ENCODE measurements around the gene TARP.

Gene TARP

DNA sequence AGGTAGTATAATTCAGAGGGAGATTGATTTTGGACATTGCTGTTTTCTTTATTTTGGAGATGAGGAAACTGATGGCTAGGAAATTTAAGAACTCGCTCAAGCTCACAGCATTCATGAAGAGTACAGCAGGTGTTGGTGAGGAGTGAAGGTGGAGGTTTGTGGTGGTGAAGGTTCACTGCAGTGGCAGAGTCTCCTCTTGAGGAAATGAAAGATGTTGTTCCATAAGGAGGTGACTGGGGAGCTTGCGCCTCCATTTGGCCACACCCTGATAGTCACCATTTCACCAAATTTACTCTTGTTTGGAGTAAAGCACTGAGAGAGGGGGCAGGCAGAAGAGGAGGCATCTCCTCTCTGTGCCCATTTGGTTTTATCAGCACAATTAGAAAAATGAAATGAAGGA lies 46.4 kb upstream of the TARP start:
- TF ChIP-seq EZH2 (IDR thresholded peaks at IDR 0.05; ENCODE audit: borderline replicate concordance, insufficient read depth, low read length, poor library complexity, severe bottlenecking) (no peak), POLR2AphosphoS5 (IDR thresholded peaks at IDR 0.05) (no peak), SMC3 (conservative IDR thresholded peaks at IDR 0.05; ENCODE audit: poor library complexity) (no peak), RAD21 (conservative IDR thresholded peaks at IDR 0.05) (no peak), EP300 (conservative IDR thresholded peaks at IDR 0.05; ENCODE audit: poor library complexity, severe bottlenecking) (no peak), TAF1 (IDR thresholded peaks at IDR 0.05; ENCODE audit: low read depth) (no peak), MXI1 (conservative IDR thresholded peaks at IDR 0.05; ENCODE audit: poor library complexity, severe bottlenecking) (no peak)
- TF ChIP-seq, protein P1, sequence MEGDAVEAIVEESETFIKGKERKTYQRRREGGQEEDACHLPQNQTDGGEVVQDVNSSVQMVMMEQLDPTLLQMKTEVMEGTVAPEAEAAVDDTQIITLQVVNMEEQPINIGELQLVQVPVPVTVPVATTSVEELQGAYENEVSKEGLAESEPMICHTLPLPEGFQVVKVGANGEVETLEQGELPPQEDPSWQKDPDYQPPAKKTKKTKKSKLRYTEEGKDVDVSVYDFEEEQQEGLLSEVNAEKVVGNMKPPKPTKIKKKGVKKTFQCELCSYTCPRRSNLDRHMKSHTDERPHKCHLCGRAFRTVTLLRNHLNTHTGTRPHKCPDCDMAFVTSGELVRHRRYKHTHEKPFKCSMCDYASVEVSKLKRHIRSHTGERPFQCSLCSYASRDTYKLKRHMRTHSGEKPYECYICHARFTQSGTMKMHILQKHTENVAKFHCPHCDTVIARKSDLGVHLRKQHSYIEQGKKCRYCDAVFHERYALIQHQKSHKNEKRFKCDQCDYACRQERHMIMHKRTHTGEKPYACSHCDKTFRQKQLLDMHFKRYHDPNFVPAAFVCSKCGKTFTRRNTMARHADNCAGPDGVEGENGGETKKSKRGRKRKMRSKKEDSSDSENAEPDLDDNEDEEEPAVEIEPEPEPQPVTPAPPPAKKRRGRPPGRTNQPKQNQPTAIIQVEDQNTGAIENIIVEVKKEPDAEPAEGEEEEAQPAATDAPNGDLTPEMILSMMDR (IDR thresholded peaks at IDR 0.05; ENCODE audit: poor library complexity, severe bottlenecking) = no peak
- TF ChIP-seq, protein P2, sequence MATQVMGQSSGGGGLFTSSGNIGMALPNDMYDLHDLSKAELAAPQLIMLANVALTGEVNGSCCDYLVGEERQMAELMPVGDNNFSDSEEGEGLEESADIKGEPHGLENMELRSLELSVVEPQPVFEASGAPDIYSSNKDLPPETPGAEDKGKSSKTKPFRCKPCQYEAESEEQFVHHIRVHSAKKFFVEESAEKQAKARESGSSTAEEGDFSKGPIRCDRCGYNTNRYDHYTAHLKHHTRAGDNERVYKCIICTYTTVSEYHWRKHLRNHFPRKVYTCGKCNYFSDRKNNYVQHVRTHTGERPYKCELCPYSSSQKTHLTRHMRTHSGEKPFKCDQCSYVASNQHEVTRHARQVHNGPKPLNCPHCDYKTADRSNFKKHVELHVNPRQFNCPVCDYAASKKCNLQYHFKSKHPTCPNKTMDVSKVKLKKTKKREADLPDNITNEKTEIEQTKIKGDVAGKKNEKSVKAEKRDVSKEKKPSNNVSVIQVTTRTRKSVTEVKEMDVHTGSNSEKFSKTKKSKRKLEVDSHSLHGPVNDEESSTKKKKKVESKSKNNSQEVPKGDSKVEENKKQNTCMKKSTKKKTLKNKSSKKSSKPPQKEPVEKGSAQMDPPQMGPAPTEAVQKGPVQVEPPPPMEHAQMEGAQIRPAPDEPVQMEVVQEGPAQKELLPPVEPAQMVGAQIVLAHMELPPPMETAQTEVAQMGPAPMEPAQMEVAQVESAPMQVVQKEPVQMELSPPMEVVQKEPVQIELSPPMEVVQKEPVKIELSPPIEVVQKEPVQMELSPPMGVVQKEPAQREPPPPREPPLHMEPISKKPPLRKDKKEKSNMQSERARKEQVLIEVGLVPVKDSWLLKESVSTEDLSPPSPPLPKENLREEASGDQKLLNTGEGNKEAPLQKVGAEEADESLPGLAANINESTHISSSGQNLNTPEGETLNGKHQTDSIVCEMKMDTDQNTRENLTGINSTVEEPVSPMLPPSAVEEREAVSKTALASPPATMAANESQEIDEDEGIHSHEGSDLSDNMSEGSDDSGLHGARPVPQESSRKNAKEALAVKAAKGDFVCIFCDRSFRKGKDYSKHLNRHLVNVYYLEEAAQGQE (IDR thresholded peaks at IDR 0.05; ENCODE audit: borderline replicate concordance) = no peak
- H3K9ac ChIP-seq (ENCODE audit: low read length) = no peak overlapping the region
- H3K36me3 ChIP-seq (ENCODE audit: insufficient read depth, low read length) = no peaks in the 10 kb centered on the region
- no peak overlapping the region for H2AFZ ChIP-seq (ENCODE audit: low read depth, low read length)
- H3K27ac ChIP-seq (ENCODE audit: low read length) = no peak overlapping the region
- no peaks in the 10 kb centered on the region for H3F3A ChIP-seq (ENCODE audit: insufficient read depth, low read length, poor library complexity, severe bottlenecking)
- H3K79me2 ChIP-seq (replicated peaks; ENCODE audit: insufficient read depth, low read length) = no peaks in the 10 kb centered on the region
- H3K27me3 ChIP-seq (ENCODE audit: insufficient read depth, low read depth, low read length) = no peaks in the 10 kb centered on the region
- H3K4me3 ChIP-seq (ENCODE audit: low read length) = no peak overlapping the region
- no peaks in the 10 kb centered on the region for H3K9me2 ChIP-seq (ENCODE audit: insufficient read depth, low read length)
- H3K4me2 ChIP-seq (ENCODE audit: low read length) = no peak overlapping the region
- H3K9me3 ChIP-seq (ENCODE audit: low read length) = no peaks in the 10 kb centered on the region
- no peaks in the 10 kb centered on the region for H4K20me1 ChIP-seq (ENCODE audit: insufficient read depth)

DNA sequence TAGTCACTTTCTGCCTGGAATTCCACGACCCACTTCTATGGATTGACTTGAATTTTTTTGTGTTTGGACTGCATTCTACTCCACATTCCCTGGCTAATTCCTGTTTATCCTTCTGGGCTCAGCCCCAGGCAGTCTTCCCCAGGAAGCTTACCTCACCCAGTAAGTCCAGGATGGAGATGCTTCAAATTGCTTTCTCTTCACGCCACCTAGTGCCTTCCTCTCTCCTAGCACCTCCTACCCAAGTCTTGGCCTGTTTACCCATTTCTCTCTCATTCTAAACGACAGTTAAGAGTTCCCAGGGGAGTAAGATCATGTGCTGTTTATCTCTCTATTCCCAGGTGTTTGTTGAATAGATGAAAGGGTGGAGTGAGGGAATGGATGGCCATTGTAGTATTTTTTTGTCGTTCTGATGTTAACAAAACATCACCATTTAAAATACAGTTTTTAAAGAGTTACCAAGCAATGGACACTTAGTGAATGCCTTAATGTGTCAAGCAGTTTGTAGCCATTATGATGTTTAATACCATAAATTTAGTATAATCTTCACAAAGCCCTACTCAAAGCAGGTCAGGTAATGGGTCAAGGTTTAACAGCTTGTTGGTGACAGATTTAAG lies 45.5 kb upstream of the TARP start:
- no peaks in the 10 kb centered on the region for H3K27me3 ChIP-seq (ENCODE audit: insufficient read depth, low read depth, low read length)
- H3K9me3 ChIP-seq (ENCODE audit: low read length) = no peaks in the 10 kb centered on the region
- no peaks in the 10 kb centered on the region for H3F3A ChIP-seq (ENCODE audit: insufficient read depth, low read length, poor library complexity, severe bottlenecking)
- H3K9me2 ChIP-seq (ENCODE audit: insufficient read depth, low read length) = no peaks in the 10 kb centered on the region
- H2AFZ ChIP-seq (ENCODE audit: low read depth, low read length) = no peak overlapping the region
- TF ChIP-seq SMC3 (conservative IDR thresholded peaks at IDR 0.05; ENCODE audit: poor library complexity) = peak; percentile 74
- TF ChIP-seq MXI1 (conservative IDR thresholded peaks at IDR 0.05; ENCODE audit: poor library complexity, severe bottlenecking) = no peak
- TF ChIP-seq, protein P1 (IDR thresholded peaks at IDR 0.05; ENCODE audit: poor library complexity, severe bottlenecking) = peak; percentile 74
- peak; percentile 76 for TF ChIP-seq RAD21 (conservative IDR thresholded peaks at IDR 0.05)
- no peak for TF ChIP-seq EP300 (conservative IDR thresholded peaks at IDR 0.05; ENCODE audit: poor library complexity, severe bottlenecking)
- TF ChIP-seq POLR2AphosphoS5 (IDR thresholded peaks at IDR 0.05) = no peak
- TF ChIP-seq, protein P2 (IDR thresholded peaks at IDR 0.05; ENCODE audit: borderline replicate concordance) = no peak
- no peak for TF ChIP-seq TAF1 (IDR thresholded peaks at IDR 0.05; ENCODE audit: low read depth)
- no peak for TF ChIP-seq EZH2 (IDR thresholded peaks at IDR 0.05; ENCODE audit: borderline replicate concordance, insufficient read depth, low read length, poor library complexity, severe bottlenecking)
- no peaks in the 10 kb centered on the region for H3K79me2 ChIP-seq (replicated peaks; ENCODE audit: insufficient read depth, low read length)
- H3K36me3 ChIP-seq (ENCODE audit: insufficient read depth, low read length) = no peaks in the 10 kb centered on the region
- H3K4me2 ChIP-seq (ENCODE audit: low read length) = no peak overlapping the region
- H3K4me3 ChIP-seq (ENCODE audit: low read length) = no peak overlapping the region
- no peaks in the 10 kb centered on the region for H4K20me1 ChIP-seq (ENCODE audit: insufficient read depth)
- H3K27ac ChIP-seq (ENCODE audit: low read length) = no peak overlapping the region
- no peak overlapping the region for H3K9ac ChIP-seq (ENCODE audit: low read length)

Data from neural cell (in vitro differentiated cells).